Panc1 (cell line): ENCODE data around the gene FBXL17. TPM values are rescaled to one million over a fixed set of nuclear protein-coding genes. Genes with fewer than 3 reads are reported as not detected.

Experiments used
- ATAC-seq: fragments of 200-7000 bp; cut with Tn5 transposase; 2 replicates; pipeline ENCODE4 v1.9.1; 2020; ENCODE audit warnings: mild to moderate bottlenecking, moderate library complexity
- BruUV-seq: library from RNA; stranded (reverse); fragments of 400-500 nt; replicated peaks from 2 replicates; lab custom pipeline; 2021; lab: Mats Ljungman, UMichigan
- CTCF ChIA-PET: fragments of 300-600 bp; sonication (Branson Sonifier 250); formaldehyde crosslinking; loops from one replicate; lab custom pipeline; 2022; ENCODE audit warnings: antibody characterized with exemption; lab: Charles Lee
- POLR2A ChIA-PET: fragments of 300-600 bp; sonication (Branson Sonifier 250); formaldehyde crosslinking; loops from one replicate; lab custom pipeline; 2022; ENCODE audit warnings: antibody characterized with exemption; lab: Charles Lee
- DNase-seq: peaks from one replicate; pipeline ENCODE4 v3.0.0-alpha.2; 2010; ENCODE audit warnings: low read depth, low spot score
- H3K27ac ChIP-seq: 2 replicates; pipeline ENCODE4 v1.5.1; 2011; ENCODE audit warnings: mild to moderate bottlenecking, low read length, inconsistent platforms
- H3K27me3 ChIP-seq: fragments of 200-500 bp; sonication (Bioruptor generic); 2 replicates; pipeline ENCODE4 v1.6.0; 2014; ENCODE audit warnings: low read length, inconsistent platforms; ENCODE audit not compliant: control insufficient read depth, insufficient read depth
- H3K36me3 ChIP-seq: fragments of 200-500 bp; sonication (Bioruptor generic); 2 replicates; pipeline ENCODE4 v1.5.1; 2014; ENCODE audit warnings: inconsistent platforms, mild to moderate bottlenecking, low read length, moderate library complexity; ENCODE audit not compliant: control insufficient read depth, insufficient read depth
- H3K4me1 ChIP-seq: 2 replicates; pipeline ENCODE4 v1.5.1; 2011; ENCODE audit warnings: inconsistent platforms, mild to moderate bottlenecking, low read length, moderate library complexity; ENCODE audit not compliant: control insufficient read depth, insufficient read depth
- H3K4me3 ChIP-seq, 2 experiments: 2 replicates each; pipeline ENCODE4 v1.5.1; 2011 to 2012; ENCODE audit warnings: low read depth in 2 of 2, low read length in 2 of 2, mild to moderate bottlenecking in 2 of 2, inconsistent platforms in 1 of 2, moderate library complexity in 1 of 2
- H3K9me3 ChIP-seq: fragments of 200-500 bp; sonication (Bioruptor generic); 2 replicates; pipeline ENCODE4 v1.5.1; 2014; ENCODE audit warnings: low read depth, mild to moderate bottlenecking, inconsistent platforms, low read length, moderate library complexity; ENCODE audit not compliant: control insufficient read depth, insufficient read depth
- POLR2AphosphoS5 ChIP-seq: IDR thresholded peaks from 2 replicates; pipeline ENCODE4 v1.6.1; 2012; ENCODE audit warnings: mild to moderate bottlenecking, low read depth, low read length, moderate library complexity
- SIN3A ChIP-seq: IDR thresholded peaks from 2 replicates; pipeline ENCODE4 v1.6.1; 2012; ENCODE audit warnings: low read depth, mild to moderate bottlenecking, low read length, moderate library complexity, borderline replicate concordance; ENCODE audit not compliant: insufficient read depth
- TCF7L2 ChIP-seq: IDR thresholded peaks from 2 replicates; pipeline ENCODE4 v1.6.1; 2011; ENCODE audit warnings: mild to moderate bottlenecking, low read depth, low read length, inconsistent platforms
- in situ Hi-C: cut with HindIII; loops from 2 replicates; pipeline ENCODE4 v1.10.0; 2016; ENCODE audit warnings: low sequenced_read_pairs, low pct_unique_long_range_greater_than_20kb
- intact Hi-C: fragments of 100-400 bp; cut with micrococcal nuclease; formaldehyde crosslinking; loops from one replicate; pipeline ENCODE4 v1.10.0; 2022; ENCODE audit not compliant: unreplicated experiment
- total RNA-seq: library from RNA; stranded (reverse); gene quantifications from one replicate; pipeline ENCODE4 v1.2.1, GENCODE V29; 2021; ENCODE audit not compliant: unreplicated experiment
- TF ChIP-seq, protein P1 (sequence below), 2 experiments: IDR thresholded peaks; 2 replicates each; pipeline ENCODE4 v1.6.1; 2011 to 2012; ENCODE audit warnings: low read depth in 2 of 2, control low read depth in 1 of 2, low read length in 1 of 2, mild to moderate bottlenecking in 1 of 2, moderate library complexity in 1 of 2; ENCODE audit not compliant: insufficient read depth in 1 of 2
- TF ChIP-seq, protein P2 (sequence below): fragments of 450-650 bp; IDR thresholded peaks from 2 replicates; pipeline ENCODE4 v1.5.1; 2017; ENCODE audit warnings: mild to moderate bottlenecking

FBXL17 gene
- total RNA-seq, 1 experiment from 2014 or later, result 17.4 TPM

DNA sequence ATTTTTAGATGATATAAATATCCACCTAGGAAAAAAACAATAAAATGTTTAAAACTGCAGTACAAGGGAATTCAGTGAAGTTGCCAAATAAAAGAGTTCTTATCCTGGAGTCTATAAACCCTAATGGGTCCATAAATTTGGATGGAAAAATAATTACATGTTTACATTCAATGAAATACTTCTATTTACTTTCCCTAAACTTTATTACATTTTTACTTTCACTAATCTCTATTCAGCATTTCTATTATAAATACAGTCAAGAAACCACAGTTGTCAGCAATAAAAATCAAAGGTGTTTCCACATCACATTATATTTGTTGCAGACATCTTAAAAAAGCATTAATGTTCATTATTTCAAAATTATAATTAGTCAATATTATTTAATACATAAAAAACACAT lies 118.6 kb downstream of the FBXL17 start:
- TF ChIP-seq, protein P1, sequence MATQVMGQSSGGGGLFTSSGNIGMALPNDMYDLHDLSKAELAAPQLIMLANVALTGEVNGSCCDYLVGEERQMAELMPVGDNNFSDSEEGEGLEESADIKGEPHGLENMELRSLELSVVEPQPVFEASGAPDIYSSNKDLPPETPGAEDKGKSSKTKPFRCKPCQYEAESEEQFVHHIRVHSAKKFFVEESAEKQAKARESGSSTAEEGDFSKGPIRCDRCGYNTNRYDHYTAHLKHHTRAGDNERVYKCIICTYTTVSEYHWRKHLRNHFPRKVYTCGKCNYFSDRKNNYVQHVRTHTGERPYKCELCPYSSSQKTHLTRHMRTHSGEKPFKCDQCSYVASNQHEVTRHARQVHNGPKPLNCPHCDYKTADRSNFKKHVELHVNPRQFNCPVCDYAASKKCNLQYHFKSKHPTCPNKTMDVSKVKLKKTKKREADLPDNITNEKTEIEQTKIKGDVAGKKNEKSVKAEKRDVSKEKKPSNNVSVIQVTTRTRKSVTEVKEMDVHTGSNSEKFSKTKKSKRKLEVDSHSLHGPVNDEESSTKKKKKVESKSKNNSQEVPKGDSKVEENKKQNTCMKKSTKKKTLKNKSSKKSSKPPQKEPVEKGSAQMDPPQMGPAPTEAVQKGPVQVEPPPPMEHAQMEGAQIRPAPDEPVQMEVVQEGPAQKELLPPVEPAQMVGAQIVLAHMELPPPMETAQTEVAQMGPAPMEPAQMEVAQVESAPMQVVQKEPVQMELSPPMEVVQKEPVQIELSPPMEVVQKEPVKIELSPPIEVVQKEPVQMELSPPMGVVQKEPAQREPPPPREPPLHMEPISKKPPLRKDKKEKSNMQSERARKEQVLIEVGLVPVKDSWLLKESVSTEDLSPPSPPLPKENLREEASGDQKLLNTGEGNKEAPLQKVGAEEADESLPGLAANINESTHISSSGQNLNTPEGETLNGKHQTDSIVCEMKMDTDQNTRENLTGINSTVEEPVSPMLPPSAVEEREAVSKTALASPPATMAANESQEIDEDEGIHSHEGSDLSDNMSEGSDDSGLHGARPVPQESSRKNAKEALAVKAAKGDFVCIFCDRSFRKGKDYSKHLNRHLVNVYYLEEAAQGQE (IDR thresholded peaks at IDR 0.05; ENCODE audit: insufficient read depth in 1 of 2, low read depth in 2 of 2, low read length in 1 of 2), result no peak
- TF ChIP-seq TCF7L2, result no peak
- no peak for TF ChIP-seq SIN3A
- TF ChIP-seq, protein P2, sequence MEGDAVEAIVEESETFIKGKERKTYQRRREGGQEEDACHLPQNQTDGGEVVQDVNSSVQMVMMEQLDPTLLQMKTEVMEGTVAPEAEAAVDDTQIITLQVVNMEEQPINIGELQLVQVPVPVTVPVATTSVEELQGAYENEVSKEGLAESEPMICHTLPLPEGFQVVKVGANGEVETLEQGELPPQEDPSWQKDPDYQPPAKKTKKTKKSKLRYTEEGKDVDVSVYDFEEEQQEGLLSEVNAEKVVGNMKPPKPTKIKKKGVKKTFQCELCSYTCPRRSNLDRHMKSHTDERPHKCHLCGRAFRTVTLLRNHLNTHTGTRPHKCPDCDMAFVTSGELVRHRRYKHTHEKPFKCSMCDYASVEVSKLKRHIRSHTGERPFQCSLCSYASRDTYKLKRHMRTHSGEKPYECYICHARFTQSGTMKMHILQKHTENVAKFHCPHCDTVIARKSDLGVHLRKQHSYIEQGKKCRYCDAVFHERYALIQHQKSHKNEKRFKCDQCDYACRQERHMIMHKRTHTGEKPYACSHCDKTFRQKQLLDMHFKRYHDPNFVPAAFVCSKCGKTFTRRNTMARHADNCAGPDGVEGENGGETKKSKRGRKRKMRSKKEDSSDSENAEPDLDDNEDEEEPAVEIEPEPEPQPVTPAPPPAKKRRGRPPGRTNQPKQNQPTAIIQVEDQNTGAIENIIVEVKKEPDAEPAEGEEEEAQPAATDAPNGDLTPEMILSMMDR, result no peak
- no peak for TF ChIP-seq POLR2AphosphoS5
- BruUV-seq, result no TSS peak
- DNase-seq (no peak), ATAC-seq (no peak)
- POLR2A ChIA-PET, result no interaction called here
- Histone ChIP-seq H3K27me3 (no peaks in the 10 kb centered on the region), H3K27ac (no peak overlapping the region), H3K36me3 (no peaks in the 10 kb centered on the region; the same call in 1 of the 2 replicates), H3K4me3 (no peak overlapping the region), H3K9me3 (no peaks in the 10 kb centered on the region), H3K4me1 (0 out of 2 replicates have a peak, but pooled peaks cover 8% of the 10 kb centered on the region)
- intact Hi-C loops (no loop called here), in situ Hi-C loops (no loop called here)
- CTCF ChIA-PET, result interaction anchor here (0.6 kb wide), 1 partner anchor 79 kb away, joined by 4 read pairs; no protein-coding TSS in a partner anchor

DNA sequence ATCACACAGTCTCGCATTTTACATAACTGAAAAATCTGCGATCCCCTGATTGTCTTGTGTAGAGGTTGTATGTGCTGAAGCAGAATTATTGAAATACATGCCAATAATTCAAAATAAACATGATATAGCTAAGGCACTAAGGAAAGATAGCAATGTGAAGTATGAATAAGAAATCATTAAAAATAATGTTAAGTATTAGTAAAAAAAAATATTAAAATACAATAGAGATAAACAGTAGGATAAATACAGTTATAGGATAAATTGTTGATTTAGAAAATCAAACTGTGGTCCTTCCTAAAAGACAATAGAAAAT lies 121.1 kb downstream of the FBXL17 start:
- H3K36me3 ChIP-seq, result no peaks in the 10 kb centered on the region; the same call in 1 of the 2 replicates
- 0 out of 2 replicates have a peak, but pooled peaks cover 8% of the 10 kb centered on the region for H3K4me1 ChIP-seq
- H3K27ac ChIP-seq, result no peak overlapping the region; the same call in 1 of the 2 replicates
- in situ Hi-C loops, result no loop called here
- no peak for DNase-seq
- peak; percentile 34; the same call in 1 of the 2 replicates for ATAC-seq
- no TSS peak for BruUV-seq
- no peak overlapping the region for H3K4me3 ChIP-seq
- CTCF ChIA-PET, result interaction anchor here (0.6 to 1.8 kb wide), 6 partner anchors 41 to 247 kb away, joined by 3 to 14 read pairs (median 3); no protein-coding TSS in a partner anchor
- POLR2A ChIA-PET, result no interaction called here
- no peaks in the 10 kb centered on the region for H3K9me3 ChIP-seq
- no peaks in the 10 kb centered on the region for H3K27me3 ChIP-seq
- intact Hi-C loops, result loop anchor here (2.0 kb wide), 1 partner anchor 84 kb away; no protein-coding TSS in a partner anchor
- TF ChIP-seq, protein P1 (IDR thresholded peaks at IDR 0.05; ENCODE audit: insufficient read depth in 1 of 2, low read depth in 2 of 2, low read length in 1 of 2), result no peak
- TF ChIP-seq, protein P2, result peak; percentile 72
